HepG2 (cell line): ENCODE data around the gene ATRNL1. TPM values are rescaled to one million over a fixed set of nuclear protein-coding genes. Genes with fewer than 3 reads are reported as not detected.
"Not testable (repeated sequence)": the region's sequence is repeated elsewhere in the genome, so short reads cannot be mapped to it uniquely, and the experiment has no call there.

Experiments
- ATAC-seq: fragments of 200-7000 bp; cut with Tn5 transposase; 3 replicates; pipeline ENCODE4 v1.9.1; 2020; ENCODE audit warnings: mild to moderate bottlenecking, moderate library complexity
- BruUV-seq: library from RNA; stranded (reverse); fragments of 400-500 nt; replicated peaks from 2 replicates; lab custom pipeline; 2021; lab: Mats Ljungman, UMichigan
- CTCF ChIA-PET: fragments of 300-600 bp; formaldehyde crosslinking; extraction: SDS; loops from one replicate; lab custom pipeline; 2021; ENCODE audit warnings: low total read pairs, inconsistent platforms, low intra/inter-chr PET ratio; lab: Yijun Ruan, JAX
- POLR2A ChIA-PET: fragments of 350-600 bp; sonication (Branson Sonifier 250); formaldehyde crosslinking; loops from one replicate; lab custom pipeline; 2020; ENCODE audit warnings: antibody characterized with exemption, inconsistent platforms; lab: Yijun Ruan, JAX
- DNase-seq: peaks from one replicate; pipeline ENCODE4 v3.0.0-alpha.2; 2015; ENCODE audit warnings: low spot score
- FAIRE-seq: peaks from 3 replicates; lab custom pipeline; 2011; peaks lifted over from hg19 to GRCh38; lab: Jason Lieb, UNC
- H2AFZ ChIP-seq: one replicate; pipeline ENCODE4 v1.6.1; 2011; ENCODE audit warnings: low read length, inconsistent platforms
- H3K27ac ChIP-seq: fragments of 300-600 bp; 3 replicates; pipeline ENCODE4 v1.8.0; 2011; ENCODE audit warnings: mixed run types, mild to moderate bottlenecking, mixed read lengths, low read length, inconsistent platforms; ENCODE audit not compliant: insufficient read depth; ENCODE audit errors: extremely low read length
- H3K27me3 ChIP-seq, 2 experiments: fragments of 200-600 bp in 1 of 2; 2 replicates in 1 of 2; 3 replicates in 1 of 2; pipeline versions ENCODE4 v1.6.0 to v1.8.0; 2011; ENCODE audit warnings: low read length in 2 of 2, mild to moderate bottlenecking in 2 of 2, moderate library complexity in 2 of 2, inconsistent platforms in 1 of 2; ENCODE audit not compliant: insufficient read depth in 2 of 2, control insufficient read depth in 1 of 2
- H3K36me3 ChIP-seq, 2 experiments: fragments of 200-600 bp in 1 of 2; replicated peaks in 1 of 2; 2 replicates in 1 of 2; 3 replicates in 1 of 2; pipeline versions ENCODE4 v1.5.1 to v1.8.0; 2011; ENCODE audit warnings: low read length in 2 of 2, inconsistent platforms in 1 of 2; ENCODE audit not compliant: insufficient read depth in 2 of 2, control insufficient read depth in 1 of 2
- H3K4me1 ChIP-seq: 2 replicates; pipeline ENCODE4 v1.5.1; 2012; ENCODE audit warnings: low read length, inconsistent platforms; ENCODE audit not compliant: insufficient read depth
- H3K4me2 ChIP-seq: 2 replicates; pipeline ENCODE4 v1.6.0; 2011; ENCODE audit warnings: low read depth, low read length, inconsistent platforms
- H3K4me3 ChIP-seq, 3 experiments: fragments of 200-600 bp in 1 of 3; sonication (generic), shearing (Covaris generic) in 1 of 3; replicated peaks in 1 of 3; 2 replicates each; pipeline ENCODE4 v1.5.1; 2011 to 2016; ENCODE audit warnings: low read length in 3 of 3, inconsistent platforms in 2 of 3, low read depth in 2 of 3, mild to moderate bottlenecking in 2 of 3, control low read depth in 1 of 3, mixed read lengths in 1 of 3; ENCODE audit not compliant: insufficient read depth in 1 of 3
- H3K79me2 ChIP-seq: one replicate; pipeline ENCODE4 v1.6.1; 2011; ENCODE audit warnings: low read length, inconsistent platforms; ENCODE audit not compliant: insufficient read depth
- H3K9ac ChIP-seq: 2 replicates; pipeline ENCODE4 v1.6.0; 2011; ENCODE audit warnings: mild to moderate bottlenecking, low read depth, low read length, inconsistent platforms; ENCODE audit not compliant: insufficient read depth
- H3K9me3 ChIP-seq: 2 replicates; pipeline ENCODE4 v1.5.1; 2012; ENCODE audit warnings: mild to moderate bottlenecking, low read length
- H4K20me1 ChIP-seq: 2 replicates; pipeline ENCODE4 v1.6.0; 2011; ENCODE audit warnings: inconsistent platforms, mild to moderate bottlenecking, low read length, moderate library complexity; ENCODE audit not compliant: insufficient read depth
- GATAD1 ChIP-seq: IDR thresholded peaks from 2 replicates; pipeline ENCODE4 v1.6.1; 2016; ENCODE audit warnings: missing genetic modification reagents, missing compliant biosample characterization
- HMGXB3 ChIP-seq: sonication (generic); formaldehyde crosslinking; IDR thresholded peaks from 2 replicates; pipeline ENCODE4 v1.4.0; 2020; ENCODE audit warnings: missing genetic modification reagents, borderline replicate concordance
- SMYD3 ChIP-seq: sonication (generic); formaldehyde crosslinking; IDR thresholded peaks from 2 replicates; pipeline ENCODE4 v1.8.1; 2023; ENCODE audit warnings: mild to moderate bottlenecking, missing genetic modification reagents
- WGBS: methylation state at CpG from one replicate; pipeline ENCODE4 v1.1.6; 2017; ENCODE audit warnings: low lambda C conversion rate; 5-methylcytosine and 5-hydroxymethylcytosine counted together
- in situ Hi-C: cut with HindIII; loops from 2 replicates; pipeline ENCODE4 v1.10.0; 2017; ENCODE audit warnings: low pct_unique_long_range_greater_than_20kb; ENCODE audit not compliant: extremely low pct_ligation_motif_present
- intact Hi-C: fragments of 100-400 bp; cut with micrococcal nuclease; formaldehyde crosslinking; loops from one replicate; pipeline ENCODE4 v1.10.0; 2022; ENCODE audit not compliant: unreplicated experiment
- polyA plus RNA-seq, 8 experiments: library from polyadenylated mRNA; depleted of rRNA in 3 of 8; stranded (reverse) in 7 of 8; unstranded in 1 of 8; fragments of >200 nt; fragmentation: Illumina TruSeq in 4 of 8; extraction: Trizol in 4 of 8; gene quantifications; 2 replicates each; pipeline versions ENCODE4 v1.2.1 to v1.2.3, GENCODE V29; 2011 to 2016; ENCODE audit warnings: low read depth in 4 of 8, missing spikeins in 1 of 8, mixed read lengths in 1 of 8; ENCODE audit not compliant: insufficient read depth in 1 of 8
- total RNA-seq, 5 experiments: library from RNA; depleted of rRNA; stranded (reverse); fragments of >200 nt; fragmentation: Illumina TruSeq; extraction: Trizol; gene quantifications; 2 replicates each; pipeline ENCODE4 v1.2.3, GENCODE V29; 2016; ENCODE audit warnings: low read depth in 1 of 5

ATRNL1 gene
- total and polyA plus RNA-seq, 2 of the 13 experiments (the other 11 are each of a cell fraction or from before 2014, with no cell fraction given) = 0.04 TPM; not detected in 1

GRCh38 chr10:115250784-115251183, 157.6 kb downstream of the ATRNL1 start:
- H3K27ac ChIP-seq = no peak overlapping the region
- intact Hi-C loops = no loop called here
- FAIRE-seq (no peak), DNase-seq (no peak), ATAC-seq (no peak)
- no peaks in the 10 kb centered on the region for H3K27me3 ChIP-seq
- TF ChIP-seq SMYD3 (no peak), HMGXB3 (no peak), GATAD1 (CRISPR knock-in tag) (no peak)
- ChIA-PET CTCF (no interaction called here), POLR2A (no interaction called here)
- BruUV-seq = no TSS peak
- H4K20me1 ChIP-seq = no peaks in the 10 kb centered on the region
- H2AFZ ChIP-seq = no peak overlapping the region
- H3K9ac ChIP-seq = no peak overlapping the region
- 19% methylated on average over 3 of the region's 3 CpGs for WGBS
- H3K4me1 ChIP-seq = no peaks in the 10 kb centered on the region
- H3K4me3 ChIP-seq = no peak overlapping the region
- H3K4me2 ChIP-seq = no peak overlapping the region
- no peaks in the 10 kb centered on the region for H3K36me3 ChIP-seq
- no peaks in the 10 kb centered on the region for H3K79me2 ChIP-seq
- in situ Hi-C loops = no loop called here
- H3K9me3 ChIP-seq = peaks cover 12% of the 10 kb centered on the region

GRCh38 chr10:115253765-115254164, 160.6 kb downstream of the ATRNL1 start:
- peaks cover 12% of the 10 kb centered on the region for H3K9me3 ChIP-seq
- CTCF ChIA-PET, H3K36me3 ChIP-seq, H3K4me2 ChIP-seq, H3K4me1 ChIP-seq, FAIRE-seq, in situ Hi-C loops, H3K79me2 ChIP-seq, H2AFZ ChIP-seq, H3K9ac ChIP-seq, POLR2A ChIA-PET, ATAC-seq, H3K27me3 ChIP-seq, H3K27ac ChIP-seq, H3K4me3 ChIP-seq, intact Hi-C loops, H4K20me1 ChIP-seq, DNase-seq, BruUV-seq: not testable (repeated sequence)
- WGBS = 10% methylated on average over 1 of the region's 1 CpG
